HG03103 (cell line): Measurements from ENCODE around the gene ISL1.

Source experiments
- ATAC-seq: cut with Tn5 transposase; IDR thresholded peaks from one replicate; pipeline ENCODE4 v1.9.1; 2021; ENCODE audit warnings: low read depth; ENCODE audit not compliant: unreplicated experiment

Gene ISL1

GRCh38 chr5:51386916-51387883, 4.0 kb downstream of the ISL1 start:
- no peak for ATAC-seq

- ATAC-seq, result no peak
These were observed 4.6 kb downstream of the ISL1 start for GRCh38 chr5:51387884-51388275.

- ATAC-seq, result no peak
These were observed 5.4 kb downstream of the ISL1 start for GRCh38 chr5:51388488-51389287.

- no peak for ATAC-seq
These were observed 6.0 kb downstream of the ISL1 start for GRCh38 chr5:51389288-51389576.

GRCh38 chr5:51389577-51390463, 6.6 kb downstream of the ISL1 start:
- ATAC-seq, result no peak

GRCh38 chr5:51391175-51391574, 7.9 kb downstream of the ISL1 start:
- ATAC-seq, result no peak

- no peak for ATAC-seq
These were observed 9.5 kb downstream of the ISL1 start for GRCh38 chr5:51392689-51393199.

GRCh38 chr5:51394609-51395008, 11.4 kb downstream of the ISL1 start:
- no peak for ATAC-seq

- no peak for ATAC-seq
These were observed 12.0 kb downstream of the ISL1 start for GRCh38 chr5:51395245-51395644.

- ATAC-seq, result no peak
These were observed 12.6 kb downstream of the ISL1 start for GRCh38 chr5:51395666-51396356.

- no peak for ATAC-seq
These were observed 13.5 kb downstream of the ISL1 start for GRCh38 chr5:51396797-51397196.

- ATAC-seq, result no peak
These were observed 14.7 kb downstream of the ISL1 start for GRCh38 chr5:51397996-51398395.

- ATAC-seq, result no peak
These were observed 15.8 kb downstream of the ISL1 start for GRCh38 chr5:51398875-51399642.

- no peak for ATAC-seq
These were observed 16.4 kb downstream of the ISL1 start for GRCh38 chr5:51399643-51400006.

- ATAC-seq, result no peak
These were observed 21.0 kb downstream of the ISL1 start for GRCh38 chr5:51404255-51404654.

- no peak for ATAC-seq
These were observed 28.7 kb downstream of the ISL1 start for GRCh38 chr5:51411921-51412325.

- ATAC-seq, result no peak
These were observed 31.3 kb downstream of the ISL1 start for GRCh38 chr5:51414516-51414915.

- ATAC-seq, result no peak
These were observed 32.9 kb downstream of the ISL1 start for GRCh38 chr5:51416149-51416548.

- no peak for ATAC-seq
These were observed 49.9 kb downstream of the ISL1 start for GRCh38 chr5:51433052-51433710.
